Measurements from ENCODE around the gene GRB7.
"Not testable (repeated sequence)": the region's sequence is repeated elsewhere in the genome, so short reads cannot be mapped to it uniquely, and the experiment has no call there.

Gene GRB7

GRCh38 chr17:39709319-39709997, 28.3 kb upstream of the GRB7 start:
- DNase-seq (ENCODE audit: low read depth): no peak
- in situ Hi-C loops (cut with HindIII; ENCODE audit: low sequenced_read_pairs): no loop called here
- TF ChIP-seq, protein P1, sequence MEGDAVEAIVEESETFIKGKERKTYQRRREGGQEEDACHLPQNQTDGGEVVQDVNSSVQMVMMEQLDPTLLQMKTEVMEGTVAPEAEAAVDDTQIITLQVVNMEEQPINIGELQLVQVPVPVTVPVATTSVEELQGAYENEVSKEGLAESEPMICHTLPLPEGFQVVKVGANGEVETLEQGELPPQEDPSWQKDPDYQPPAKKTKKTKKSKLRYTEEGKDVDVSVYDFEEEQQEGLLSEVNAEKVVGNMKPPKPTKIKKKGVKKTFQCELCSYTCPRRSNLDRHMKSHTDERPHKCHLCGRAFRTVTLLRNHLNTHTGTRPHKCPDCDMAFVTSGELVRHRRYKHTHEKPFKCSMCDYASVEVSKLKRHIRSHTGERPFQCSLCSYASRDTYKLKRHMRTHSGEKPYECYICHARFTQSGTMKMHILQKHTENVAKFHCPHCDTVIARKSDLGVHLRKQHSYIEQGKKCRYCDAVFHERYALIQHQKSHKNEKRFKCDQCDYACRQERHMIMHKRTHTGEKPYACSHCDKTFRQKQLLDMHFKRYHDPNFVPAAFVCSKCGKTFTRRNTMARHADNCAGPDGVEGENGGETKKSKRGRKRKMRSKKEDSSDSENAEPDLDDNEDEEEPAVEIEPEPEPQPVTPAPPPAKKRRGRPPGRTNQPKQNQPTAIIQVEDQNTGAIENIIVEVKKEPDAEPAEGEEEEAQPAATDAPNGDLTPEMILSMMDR (IDR thresholded peaks at IDR 0.05; ENCODE audit: low read depth, low read length, missing control alignments): no peak
- no peak overlapping the region for H3K4me3 ChIP-seq (ENCODE audit: low read depth, low read length)

GRCh38 chr17:39709998-39710964, 27.5 kb upstream of the GRB7 start:
- no peak overlapping the region for H3K4me3 ChIP-seq (ENCODE audit: low read depth, low read length)
- no peak for DNase-seq (ENCODE audit: low read depth)
- in situ Hi-C loops (cut with HindIII; ENCODE audit: low sequenced_read_pairs): no loop called here
- TF ChIP-seq, protein P1 (IDR thresholded peaks at IDR 0.05; ENCODE audit: low read depth, low read length, missing control alignments): no peak

GRCh38 chr17:39711071-39711470, 26.7 kb upstream of the GRB7 start:
- in situ Hi-C loops (cut with HindIII; ENCODE audit: low sequenced_read_pairs); DNase-seq (ENCODE audit: low read depth); H3K4me3 ChIP-seq (ENCODE audit: low read depth, low read length): not testable (repeated sequence)

DNA sequence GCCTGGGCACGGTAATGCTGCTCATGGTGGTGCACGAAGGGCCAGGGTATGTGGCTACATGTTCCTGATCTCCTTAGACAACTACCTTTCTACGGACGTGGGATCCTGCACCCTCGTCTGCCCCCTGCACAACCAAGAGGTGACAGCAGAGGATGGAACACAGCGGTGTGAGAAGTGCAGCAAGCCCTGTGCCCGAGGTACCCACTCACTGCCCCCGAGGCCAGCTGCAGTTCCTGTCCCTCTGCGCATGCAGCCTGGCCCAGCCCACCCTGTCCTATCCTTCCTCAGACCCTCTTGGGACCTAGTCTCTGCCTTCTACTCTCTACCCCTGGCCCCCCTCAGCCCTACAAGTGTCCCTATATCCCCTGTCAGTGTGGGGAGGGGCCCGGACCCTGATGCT, 25.9 kb upstream of the GRB7 start:
- in situ Hi-C loops (cut with HindIII; ENCODE audit: low sequenced_read_pairs): no loop called here
- TF ChIP-seq, protein P1 (IDR thresholded peaks at IDR 0.05; ENCODE audit: low read depth, low read length, missing control alignments): no peak
- H3K4me3 ChIP-seq (ENCODE audit: low read depth, low read length): no peak overlapping the region
- DNase-seq (ENCODE audit: low read depth): no peak

GRCh38 chr17:39714234-39714633, 23.5 kb upstream of the GRB7 start:
- TF ChIP-seq, protein P1 (IDR thresholded peaks at IDR 0.05; ENCODE audit: low read depth, low read length, missing control alignments): no peak
- DNase-seq (ENCODE audit: low read depth): no peak
- in situ Hi-C loops (cut with HindIII; ENCODE audit: low sequenced_read_pairs): no loop called here
- H3K4me3 ChIP-seq (ENCODE audit: low read depth, low read length): no peak overlapping the region

DNA sequence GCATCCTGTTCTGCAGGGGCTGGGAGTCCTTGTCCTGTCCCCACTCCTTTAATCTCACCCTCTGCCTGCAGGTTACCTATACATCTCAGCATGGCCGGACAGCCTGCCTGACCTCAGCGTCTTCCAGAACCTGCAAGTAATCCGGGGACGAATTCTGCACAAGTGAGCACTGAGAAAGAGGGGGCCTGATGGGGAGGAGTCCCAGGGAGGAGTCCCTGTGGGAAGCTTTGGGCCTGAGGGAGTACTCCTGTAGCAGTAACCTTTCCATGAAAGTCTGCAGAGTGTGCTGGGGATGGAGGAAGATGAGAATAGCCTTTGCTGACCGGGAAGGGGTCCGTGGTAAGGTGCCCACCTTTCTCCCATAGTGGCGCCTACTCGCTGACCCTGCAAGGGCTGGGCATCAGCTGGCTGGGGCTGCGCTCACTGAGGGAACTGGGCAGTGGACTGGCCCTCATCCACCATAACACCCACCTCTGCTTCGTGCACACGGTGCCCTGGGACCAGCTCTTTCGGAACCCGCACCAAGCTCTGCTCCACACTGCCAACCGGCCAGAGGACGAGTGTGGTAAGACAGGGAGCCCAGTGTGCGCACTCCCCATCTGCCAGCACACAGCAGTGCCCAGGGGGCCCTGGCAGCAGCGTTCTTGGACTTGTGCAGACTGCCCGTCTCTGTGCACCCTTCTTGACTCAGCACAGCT, 22.2 kb upstream of the GRB7 start:
- no peak for DNase-seq (ENCODE audit: low read depth)
- H3K4me3 ChIP-seq (ENCODE audit: low read depth, low read length): no peak overlapping the region
- in situ Hi-C loops (cut with HindIII; ENCODE audit: low sequenced_read_pairs): loop anchor here (5.0 kb wide), 1 partner anchor 38 kb away; no protein-coding TSS in a partner anchor
- TF ChIP-seq, protein P1 (IDR thresholded peaks at IDR 0.05; ENCODE audit: low read depth, low read length, missing control alignments): no peak

All from astrocyte of the cerebellum (primary cell).